K562 (cell line): Measurements from ENCODE around the gene ACSL5. TPM values are rescaled to one million over a fixed set of nuclear protein-coding genes. Genes with fewer than 3 reads are reported as not detected.
"Not testable (repeated sequence)": the region's sequence is repeated elsewhere in the genome, so short reads cannot be mapped to it uniquely, and the experiment has no call there.

Experiments used
- ATAC-seq: fragments of 200-7000 bp; cut with Tn5 transposase; 3 replicates; pipeline ENCODE4 v1.9.1; 2020; ENCODE audit warnings: moderate library complexity
- BruUV-seq: library from RNA; stranded (reverse); fragments of 400-500 nt; replicated peaks from 2 replicates; lab custom pipeline; 2021; lab: Mats Ljungman, UMichigan
- CTCF ChIA-PET: fragments of 300-600 bp; formaldehyde crosslinking; extraction: SDS; loops from one replicate; lab custom pipeline; 2021; ENCODE audit warnings: low intra/inter-chr PET ratio; lab: Yijun Ruan, JAX
- POLR2A ChIA-PET: fragments of 300-600, 350-650 bp; sonication (Branson Sonifier 250); formaldehyde crosslinking; extraction: SDS; loops from one replicate; lab custom pipeline; 2021; ENCODE audit warnings: antibody characterized with exemption, inconsistent platforms; lab: Yijun Ruan, JAX
- DNase-seq, 4 experiments: peaks; one replicate each; pipeline versions ENCODE4 v3.0.0 to v3.0.0-alpha.2; 2011 to 2018; ENCODE audit warnings: low spot score in 3 of 4, mixed read lengths in 3 of 4; ENCODE audit errors: extremely low read depth in 1 of 4
- FAIRE-seq: peaks from 2 replicates; lab custom pipeline; 2011; peaks lifted over from hg19 to GRCh38; lab: Jason Lieb, UNC
- H2AFZ ChIP-seq: 2 replicates; pipeline ENCODE4 v1.6.0; 2011; ENCODE audit warnings: low read depth, low read length, control low read depth, inconsistent platforms
- H3K27ac ChIP-seq: fragments of 200-600 bp; 3 replicates; pipeline ENCODE4 v1.8.0; 2011; ENCODE audit warnings: low read depth, mild to moderate bottlenecking, control low read depth, inconsistent platforms, low read length, moderate library complexity, mixed read lengths; ENCODE audit errors: extremely low read depth
- H3K27me3 ChIP-seq, 2 experiments: fragments of 300-600 bp in 1 of 2; 2 replicates in 1 of 2; 3 replicates in 1 of 2; pipeline versions ENCODE4 v1.6.0 to v1.8.0; 2011; ENCODE audit warnings: inconsistent platforms in 2 of 2, low read length in 2 of 2, mild to moderate bottlenecking in 1 of 2, mixed read lengths in 1 of 2, moderate library complexity in 1 of 2; ENCODE audit not compliant: control insufficient read depth in 2 of 2, insufficient read depth in 2 of 2
- H3K36me3 ChIP-seq: fragments of 300-600 bp; 3 replicates; pipeline ENCODE4 v1.8.0; 2011; ENCODE audit warnings: mild to moderate bottlenecking, low read length, inconsistent platforms; ENCODE audit not compliant: control insufficient read depth, insufficient read depth
- H3K4me1 ChIP-seq, 2 experiments: fragments of 200-600 bp in 1 of 2; replicated peaks in 1 of 2; 2 replicates in 1 of 2; 3 replicates in 1 of 2; pipeline versions ENCODE4 v1.5.1 to v1.8.0; 2011; ENCODE audit warnings: inconsistent platforms in 2 of 2, low read length in 2 of 2, mild to moderate bottlenecking in 1 of 2, mixed read lengths in 1 of 2, moderate library complexity in 1 of 2; ENCODE audit not compliant: control insufficient read depth in 2 of 2, insufficient read depth in 2 of 2
- H3K4me2 ChIP-seq: 2 replicates; pipeline ENCODE4 v1.6.1; 2011; ENCODE audit warnings: low read length, control low read depth, inconsistent platforms, mixed read lengths; ENCODE audit not compliant: insufficient read depth
- H3K4me3 ChIP-seq: fragments of 200-600 bp; sonication (generic), shearing (Covaris generic); 2 replicates; pipeline ENCODE4 v1.5.1; 2016; ENCODE audit warnings: control low read depth, inconsistent platforms
- H3K79me2 ChIP-seq: fragments of 200-600 bp; 3 replicates; pipeline ENCODE4 v1.8.0; 2011; ENCODE audit warnings: low read length, inconsistent platforms; ENCODE audit not compliant: control insufficient read depth, insufficient read depth
- H3K9ac ChIP-seq, 2 experiments: 2 replicates each; pipeline versions ENCODE4 v1.6.0 to v1.6.1; 2011; ENCODE audit warnings: low read depth in 2 of 2, low read length in 2 of 2, control low read depth in 1 of 2, inconsistent platforms in 1 of 2, mild to moderate bottlenecking in 1 of 2, mixed read lengths in 1 of 2; ENCODE audit not compliant: insufficient read depth in 1 of 2
- H3K9me1 ChIP-seq: one replicate; pipeline ENCODE4 v1.6.0; 2011; ENCODE audit warnings: inconsistent platforms, mild to moderate bottlenecking, low read length, moderate library complexity; ENCODE audit not compliant: control insufficient read depth, insufficient read depth
- H3K9me3 ChIP-seq: replicated peaks from 2 replicates; pipeline ENCODE4 v1.5.1; 2011; ENCODE audit warnings: low read depth, low read length, inconsistent platforms; ENCODE audit not compliant: control insufficient read depth, insufficient read depth
- H4K20me1 ChIP-seq: replicated peaks from 2 replicates; pipeline ENCODE4 v1.6.1; 2011; ENCODE audit warnings: low read length, inconsistent platforms, mixed read lengths; ENCODE audit not compliant: control insufficient read depth, insufficient read depth
- PML ChIP-seq: IDR thresholded peaks from 2 replicates; pipeline ENCODE4 v1.6.1; 2012; ENCODE audit warnings: low read length, inconsistent platforms
- PRDM10 ChIP-seq: fragments of 450-650 bp; IDR thresholded peaks from 2 replicates; pipeline ENCODE4 v1.6.1; 2018; ENCODE audit not compliant: partially characterized antibody
- ZNF277 ChIP-seq: fragments of 250-450 bp; sonication (Bioruptor Pico); IDR thresholded peaks from 2 replicates; pipeline ENCODE4 v1.8.0; 2022; ENCODE audit warnings: inconsistent platforms, mild to moderate bottlenecking, moderate library complexity, borderline replicate concordance
- ZNF316 ChIP-seq: fragments of 450-650 bp; IDR thresholded peaks from 2 replicates; pipeline ENCODE4 v1.6.1; 2016
- WGBS: fragments of 100-300 bp; shearing (Covaris generic); methylation state at CpG from one replicate; pipeline ENCODE4 v1.1.6; 2016; ENCODE audit warnings: low coverage, mixed read lengths; ENCODE audit not compliant: insufficient coverage; ENCODE audit errors: missing lambda C conversion rate; 5-methylcytosine and 5-hydroxymethylcytosine counted together
- in situ Hi-C: fragments of 300-500 bp; cut with MboI; formaldehyde crosslinking; loops from 4 replicates; pipeline ENCODE4 v1.15.0; 2018; ENCODE audit warnings: inconsistent platforms, mixed read lengths
- intact Hi-C: fragments of 100-400 bp; cut with micrococcal nuclease; formaldehyde crosslinking; loops from 2 replicates; pipeline ENCODE4 v1.14.2; 2022
- polyA plus RNA-seq, 8 experiments: library from polyadenylated mRNA; depleted of rRNA in 4 of 8; stranded (reverse) in 5 of 8; unstranded in 3 of 8; fragments of >200 nt; fragmentation: Nextera tagmentation in 2 of 8; fragmentation: Illumina TruSeq in 1 of 8; extraction: Ambion mirVana in 2 of 8; extraction: Trizol in 1 of 8; gene quantifications; 2 replicates each; pipeline versions ENCODE4 v1.2.1 to v1.2.3, GENCODE V29; 2011 to 2014; ENCODE audit warnings: inconsistent platforms in 1 of 8, missing spikeins in 1 of 8
- total RNA-seq, 7 experiments: library from RNA; depleted of rRNA in 6 of 7; stranded (reverse); fragments of >200 nt in 6 of 7; fragmentation: Illumina TruSeq in 2 of 7; extraction: Trizol in 2 of 7; gene quantifications; 2 replicates each; pipeline versions ENCODE4 v1.2.1 to v1.2.3, GENCODE V29; 2011 to 2021; ENCODE audit warnings: low replicate concordance in 1 of 7

Gene ACSL5
- total and polyA plus RNA-seq, 9 of the 15 experiments (the other 6 are each of a cell fraction or from before 2014, with no cell fraction given) = 0.19 to 1.4 (median 0.55) TPM

GRCh38 chr10:112404617-112405016 lies 30.7 kb downstream of the ACSL5 start:
- H3K4me3 ChIP-seq = no peak overlapping the region
- no peak for DNase-seq

GRCh38 chr10:112406806-112407205 lies 32.9 kb downstream of the ACSL5 start:
- ATAC-seq, H3K27me3 ChIP-seq, POLR2A ChIA-PET, H3K4me3 ChIP-seq, H3K79me2 ChIP-seq, BruUV-seq, intact Hi-C loops, H3K36me3 ChIP-seq, H3K9me1 ChIP-seq, in situ Hi-C loops, H3K27ac ChIP-seq, CTCF ChIA-PET, FAIRE-seq, DNase-seq, H3K9me3 ChIP-seq, H4K20me1 ChIP-seq, H3K4me1 ChIP-seq, H3K4me2 ChIP-seq, H2AFZ ChIP-seq, H3K9ac ChIP-seq: not testable (repeated sequence)
- WGBS = 0% methylated on average over 2 of the region's 2 CpGs

More at GRCh38 chr10:112404617-112405016, 30.7 kb downstream of the ACSL5 start:
- Histone ChIP-seq H3K79me2 (no peaks in the 10 kb centered on the region), H2AFZ (no peak overlapping the region), H3K9me1 (no peaks in the 10 kb centered on the region), H3K4me1 (no peaks in the 10 kb centered on the region), H3K9me3 (no peaks in the 10 kb centered on the region), H3K27ac (no peak overlapping the region), H3K9ac (no peak overlapping the region), H3K4me2 (no peak overlapping the region), H3K27me3 (no peaks in the 10 kb centered on the region; a peak in 1 of 5 replicates), H3K36me3 (no peaks in the 10 kb centered on the region), H4K20me1 (no peaks in the 10 kb centered on the region)
- ChIA-PET POLR2A (interaction anchor here (0.5 kb wide), 1 partner anchor 61 kb away, joined by 3 read pairs; no protein-coding TSS in a partner anchor), CTCF (no interaction called here)
- FAIRE-seq = no peak
- TF ChIP-seq PML (no peak), ZNF277 (CRISPR knock-in tag) (no peak), PRDM10 (no peak), ZNF316 (no peak)
- intact Hi-C loops (no loop called here), in situ Hi-C loops (no loop called here)
- ATAC-seq = no peak
- no TSS peak for BruUV-seq
- 6% methylated on average over 3 of the region's 3 CpGs for WGBS
